CD4-positive, alpha-beta T cell (primary cell): ENCODE measurements around the gene CFAP299. TPM values are rescaled to one million over a fixed set of nuclear protein-coding genes. Genes with fewer than 3 reads are reported as not detected.

Source experiments
- ATAC-seq: fragments of 200-7000 bp; cut with Tn5 transposase; one replicate; pipeline ENCODE4 v1.10.0; 2022; ENCODE audit warnings: mild to moderate bottlenecking; ENCODE audit not compliant: poor library complexity
- CTCF ChIA-PET: fragments of 350-600 bp; sonication (Branson Sonifier 250); formaldehyde crosslinking; loops from one replicate; lab custom pipeline; 2021; ENCODE audit warnings: antibody characterized with exemption, inconsistent platforms; lab: Charles Lee
- POLR2A ChIA-PET: fragments of 350-600 bp; sonication (Branson Sonifier 250); formaldehyde crosslinking; loops from one replicate; lab custom pipeline; 2021; ENCODE audit warnings: antibody characterized with exemption, inconsistent platforms; lab: Charles Lee
- DNase-seq, 14 experiments: peaks; one replicate each; pipeline ENCODE4 v3.0.0-alpha.2; 2013 to 2020; ENCODE audit warnings: mixed read lengths in 2 of 14
- H3K27ac ChIP-seq, 2 donors: one replicate each; pipeline versions ENCODE4 v1.5.1 to v1.7.0; 2013; ENCODE audit warnings: low read length in 2 of 2, low read depth in 1 of 2, mild to moderate bottlenecking in 1 of 2
- H3K27me3 ChIP-seq, 2 experiments: 1 replicate in 1 of 2; 2 replicates in 1 of 2; pipeline versions ENCODE4 v1.6.1 to v1.7.0; 2013; ENCODE audit warnings: low read length in 2 of 2, control low read depth in 1 of 2, mild to moderate bottlenecking in 1 of 2, moderate library complexity in 1 of 2; ENCODE audit not compliant: insufficient read depth in 2 of 2, control insufficient read depth in 1 of 2
- H3K36me3 ChIP-seq: one replicate; pipeline ENCODE4 v1.6.1; 2013; ENCODE audit warnings: low read length, control low read depth; ENCODE audit not compliant: insufficient read depth
- H3K4me1 ChIP-seq: one replicate; pipeline ENCODE4 v1.6.1; 2013; ENCODE audit warnings: low read length, control low read depth; ENCODE audit not compliant: insufficient read depth
- H3K4me3 ChIP-seq: one replicate; pipeline ENCODE4 v1.5.1; 2013; ENCODE audit warnings: mild to moderate bottlenecking, low read length, moderate library complexity
- H3K9me3 ChIP-seq, 2 experiments: 1 replicate in 1 of 2; 2 replicates in 1 of 2; pipeline versions ENCODE4 v1.6.1 to v1.7.0; 2013; ENCODE audit warnings: low read length in 2 of 2, mild to moderate bottlenecking in 2 of 2, control low read depth in 1 of 2, moderate library complexity in 1 of 2; ENCODE audit not compliant: control insufficient read depth in 1 of 2, insufficient read depth in 1 of 2
- H3K27ac Mint-ChIP-seq: one replicate; pipeline ENCODE4 v1.8.0; 2020; ENCODE audit warnings: mixed read lengths
- H3K27me3 Mint-ChIP-seq: one replicate; pipeline ENCODE4 v1.8.0; 2021; ENCODE audit warnings: mixed read lengths
- H3K36me3 Mint-ChIP-seq: one replicate; pipeline ENCODE4 v1.8.0; 2021; ENCODE audit warnings: low read depth, mixed read lengths
- H3K4me1 Mint-ChIP-seq: one replicate; pipeline ENCODE4 v1.8.0; 2021; ENCODE audit warnings: low read depth, mixed read lengths
- H3K4me3 Mint-ChIP-seq: one replicate; pipeline ENCODE4 v1.8.0; 2020; ENCODE audit warnings: mild to moderate bottlenecking, mixed read lengths
- H3K9me3 Mint-ChIP-seq: one replicate; pipeline ENCODE4 v1.8.0; 2020; ENCODE audit warnings: mixed read lengths
- intact Hi-C, 2 experiments: fragments of 100-400 bp; cut with DNase I in 1 of 2; cut with micrococcal nuclease in 1 of 2; formaldehyde crosslinking; loops; one replicate each; pipeline versions ENCODE4 v1.15.1 to v1.9.0; 2023 to 2025; cut with DNase I, micrococcal nuclease
- total RNA-seq, 174 experiments: library from RNA in 2 of 174; stranded (reverse) in 2 of 174; gene quantifications; one replicate each; pipeline ENCODE4 v1.2.3 and lab custom pipeline; 2021 to 2026
- TF ChIP-seq, protein P1 (sequence below): fragments of 200-600 bp; IDR thresholded peaks from one replicate; pipeline ENCODE4 v1.8.0; 2022; ENCODE audit warnings: antibody characterized with exemption, mild to moderate bottlenecking

The CFAP299 gene
- total RNA-seq, 2 experiments from 2014 or later = not detected

- ChIA-PET CTCF (no interaction called here), POLR2A (no interaction called here)
- TF ChIP-seq, protein P1, sequence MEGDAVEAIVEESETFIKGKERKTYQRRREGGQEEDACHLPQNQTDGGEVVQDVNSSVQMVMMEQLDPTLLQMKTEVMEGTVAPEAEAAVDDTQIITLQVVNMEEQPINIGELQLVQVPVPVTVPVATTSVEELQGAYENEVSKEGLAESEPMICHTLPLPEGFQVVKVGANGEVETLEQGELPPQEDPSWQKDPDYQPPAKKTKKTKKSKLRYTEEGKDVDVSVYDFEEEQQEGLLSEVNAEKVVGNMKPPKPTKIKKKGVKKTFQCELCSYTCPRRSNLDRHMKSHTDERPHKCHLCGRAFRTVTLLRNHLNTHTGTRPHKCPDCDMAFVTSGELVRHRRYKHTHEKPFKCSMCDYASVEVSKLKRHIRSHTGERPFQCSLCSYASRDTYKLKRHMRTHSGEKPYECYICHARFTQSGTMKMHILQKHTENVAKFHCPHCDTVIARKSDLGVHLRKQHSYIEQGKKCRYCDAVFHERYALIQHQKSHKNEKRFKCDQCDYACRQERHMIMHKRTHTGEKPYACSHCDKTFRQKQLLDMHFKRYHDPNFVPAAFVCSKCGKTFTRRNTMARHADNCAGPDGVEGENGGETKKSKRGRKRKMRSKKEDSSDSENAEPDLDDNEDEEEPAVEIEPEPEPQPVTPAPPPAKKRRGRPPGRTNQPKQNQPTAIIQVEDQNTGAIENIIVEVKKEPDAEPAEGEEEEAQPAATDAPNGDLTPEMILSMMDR = no peak
- Histone ChIP-seq H3K4me3 (no peak overlapping the region), H3K27ac (no peak overlapping the region), H3K4me1 (no peaks in the 10 kb centered on the region), H3K36me3 (no peaks in the 10 kb centered on the region), H3K27me3 (no peaks in the 10 kb centered on the region), H3K9me3 (no peaks in the 10 kb centered on the region)
- H3K27me3 Mint-ChIP-seq = no peaks in the 10 kb centered on the region
- no peak for ATAC-seq
- no peaks in the 10 kb centered on the region for H3K36me3 Mint-ChIP-seq
- intact Hi-C loops = no loop called here
- no peak overlapping the region for H3K4me3 Mint-ChIP-seq
- no peak for DNase-seq
- peaks cover 3% of the 10 kb centered on the region for H3K9me3 Mint-ChIP-seq
- H3K27ac Mint-ChIP-seq = no peak overlapping the region
- H3K4me1 Mint-ChIP-seq = peaks cover 7% of the 10 kb centered on the region
These were observed 276.1 kb downstream of the CFAP299 start for GRCh38 chr4:80611678-80611979.

DNA sequence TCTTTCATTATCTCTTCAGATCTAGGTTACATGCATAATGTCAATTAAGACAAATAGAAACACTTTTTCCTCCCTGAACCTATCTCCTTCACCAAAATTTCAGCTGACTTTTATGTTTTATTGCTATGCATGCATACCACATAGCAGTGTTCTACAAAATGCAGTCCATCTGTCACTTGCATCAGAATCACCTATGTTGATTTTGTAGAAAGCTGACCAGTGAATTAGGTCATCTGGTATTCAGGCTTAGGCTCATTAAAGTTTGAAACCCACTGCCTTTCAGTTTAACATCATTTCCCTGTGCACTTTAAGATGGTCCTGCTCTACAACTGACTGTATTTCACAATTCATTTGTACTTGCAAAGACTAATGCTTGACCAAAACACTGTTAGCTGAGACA lies 277.9 kb downstream of the CFAP299 start:
- TF ChIP-seq, protein P1 = no peak
- Mint-ChIP-seq H3K27me3 (no peaks in the 10 kb centered on the region), H3K27ac (no peak overlapping the region), H3K4me1 (peaks cover 7% of the 10 kb centered on the region), H3K9me3 (no peaks in the 10 kb centered on the region), H3K36me3 (no peaks in the 10 kb centered on the region), H3K4me3 (no peak overlapping the region)
- DNase-seq (no peak), ATAC-seq (no peak)
- Histone ChIP-seq H3K36me3 (no peaks in the 10 kb centered on the region), H3K27me3 (no peaks in the 10 kb centered on the region), H3K4me3 (no peak overlapping the region), H3K9me3 (no peaks in the 10 kb centered on the region), H3K27ac (no peak overlapping the region), H3K4me1 (no peaks in the 10 kb centered on the region)
- intact Hi-C loops = no loop called here
- ChIA-PET POLR2A (no interaction called here), CTCF (no interaction called here)

GRCh38 chr4:80614319-80614718 lies 278.8 kb downstream of the CFAP299 start:
- TF ChIP-seq, protein P1 = no peak
- DNase-seq (no peak), ATAC-seq (no peak)
- no peak overlapping the region for H3K4me3 ChIP-seq
- peaks cover 7% of the 10 kb centered on the region for H3K4me1 Mint-ChIP-seq
- no peaks in the 10 kb centered on the region for H3K27me3 Mint-ChIP-seq
- no peak overlapping the region for H3K4me3 Mint-ChIP-seq
- intact Hi-C loops = no loop called here
- no peaks in the 10 kb centered on the region for H3K4me1 ChIP-seq
- H3K36me3 ChIP-seq = no peaks in the 10 kb centered on the region
- ChIA-PET CTCF (interaction anchor here (1.3 kb wide), 1 partner anchor 15 kb away, joined by 3 read pairs; no protein-coding TSS in a partner anchor), POLR2A (no interaction called here)
- no peaks in the 10 kb centered on the region for H3K9me3 Mint-ChIP-seq
- H3K36me3 Mint-ChIP-seq = no peaks in the 10 kb centered on the region
- H3K9me3 ChIP-seq = no peaks in the 10 kb centered on the region
- H3K27me3 ChIP-seq = no peaks in the 10 kb centered on the region
- H3K27ac Mint-ChIP-seq = no peak overlapping the region
- no peak overlapping the region for H3K27ac ChIP-seq
